ENCODE data around the gene MAP3K13. TPM values are rescaled to one million over a fixed set of nuclear protein-coding genes. Genes with fewer than 3 reads are reported as not detected.
A peak's percentile ranks its signal among the peaks of the same experiment; 100 is the strongest.

Gene MAP3K13
- total RNA-seq, 4 donors from 2014 or later, result 17.2 to 42.6 (median 31.9) TPM

- in situ Hi-C loops (cut with MboI; ENCODE audit: low pct_ligation_motif_present in 1 of 4, low pct_unique_long_range_greater_than_20kb in 1 of 4, low sequenced_read_pairs in 3 of 4), result loop anchor here in 1 of 4 donors (5.0 kb wide), 1 partner anchor 89 kb away; the partner anchor contains the start of gene SENP2
- DNase-seq, result peak; percentile 96
- H3K4me3 ChIP-seq, result peak within 1 kb of the TSS; percentile 55 to 100 (median 78)
- peaks cover 0 to 23% (median 9%) of the 10 kb centered on the region in 4 donors for H3K36me3 ChIP-seq
- TF ChIP-seq EP300 (IDR thresholded peaks at IDR 0.05; ENCODE audit: low read depth), result no peak
- TF ChIP-seq POLR2AphosphoS5 (IDR thresholded peaks at IDR 0.05), result peak; percentile 96 to 98 (median 98)
- TF ChIP-seq POLR2A (IDR thresholded peaks at IDR 0.05), result peak; percentile 95
- TF ChIP-seq CTCF (IDR thresholded peaks at IDR 0.05), result peak in 1 of 5 experiments; percentile 3
- 0 to 2% methylated on average over 11 to 73 of the region's 82 CpGs for WGBS, 2 donors (ENCODE audit: low coverage in 1 of 2)
- H3K27me3 ChIP-seq, result no peaks in the 10 kb centered on the region
- no peaks in the 10 kb centered on the region for H3K9me3 ChIP-seq
- H3K27ac ChIP-seq, result peak within 1 kb of the TSS; percentile 90 to 96 (median 92)
- intact Hi-C loops (cut with DNase I; ENCODE audit: low total_unique reads), result no loop called here
- H3K4me1 ChIP-seq, result peaks cover 10 to 28% (median 11%) of the 10 kb centered on the region in 4 donors
Measured at GRCh38 chr3:185498503-185499396, 135.8 kb downstream of the MAP3K13 start, which contains the start of gene TMEM41A. TSS of gene TMEM41A (minus strand) at chr3:185499035. CDS start at chr3:185498961, 74 bp downstream.

GRCh38 chr3:185502987-185503386, 140.1 kb downstream of the MAP3K13 start:
- WGBS, 2 donors (ENCODE audit: low coverage in 1 of 2), result 68% methylated on average over 3 of the region's 3 CpGs; no CpG with 5 or more reads in 1 of the 2 donors
- no peak for TF ChIP-seq POLR2A (IDR thresholded peaks at IDR 0.05)
- no peak for TF ChIP-seq EP300 (IDR thresholded peaks at IDR 0.05; ENCODE audit: low read depth)
- no peak for TF ChIP-seq POLR2AphosphoS5 (IDR thresholded peaks at IDR 0.05)
- no peak for TF ChIP-seq CTCF (IDR thresholded peaks at IDR 0.05)
- intact Hi-C loops (cut with DNase I; ENCODE audit: low total_unique reads), result no loop called here
- Histone ChIP-seq H3K4me1 (peaks cover 0 to 16% (median 0%) of the 10 kb centered on the region in 4 donors), H3K27me3 (no peaks in the 10 kb centered on the region), H3K27ac (no peak overlapping the region), H3K4me3 (no peak overlapping the region), H3K36me3 (peaks cover 0 to 2% (median 0%) of the 10 kb centered on the region in 4 donors), H3K9me3 (no peaks in the 10 kb centered on the region)
- no peak for DNase-seq
- in situ Hi-C loops (cut with MboI; ENCODE audit: low pct_ligation_motif_present in 1 of 4, low pct_unique_long_range_greater_than_20kb in 1 of 4, low sequenced_read_pairs in 3 of 4), result no loop called here

- Histone ChIP-seq H3K9me3 (no peaks in the 10 kb centered on the region), H3K27me3 (no peaks in the 10 kb centered on the region), H3K4me3 (no peak overlapping the region), H3K27ac (peak overlapping the region in 1 of 4 donors; percentile 3), H3K4me1 (peaks cover 0 to 16% (median 0%) of the 10 kb centered on the region in 4 donors), H3K36me3 (peaks cover 0 to 7% (median 0%) of the 10 kb centered on the region in 4 donors)
- WGBS, 2 donors (ENCODE audit: low coverage in 1 of 2), result 53% methylated on average over 1 of the region's 1 CpG; no CpG with 5 or more reads in 1 of the 2 donors
- TF ChIP-seq POLR2AphosphoS5 (IDR thresholded peaks at IDR 0.05), result no peak
- TF ChIP-seq EP300 (IDR thresholded peaks at IDR 0.05; ENCODE audit: low read depth), result no peak
- no peak for TF ChIP-seq POLR2A (IDR thresholded peaks at IDR 0.05)
- no peak for TF ChIP-seq CTCF (IDR thresholded peaks at IDR 0.05)
- in situ Hi-C loops (cut with MboI; ENCODE audit: low pct_ligation_motif_present in 1 of 4, low pct_unique_long_range_greater_than_20kb in 1 of 4, low sequenced_read_pairs in 3 of 4), result no loop called here
- peak; percentile 28 for DNase-seq
- intact Hi-C loops (cut with DNase I; ENCODE audit: low total_unique reads), result no loop called here
Measured at GRCh38 chr3:185503521-185503920, 140.6 kb downstream of the MAP3K13 start.

- intact Hi-C loops (cut with DNase I; ENCODE audit: low total_unique reads) (no loop called here), in situ Hi-C loops (cut with MboI; ENCODE audit: low pct_ligation_motif_present in 1 of 4, low pct_unique_long_range_greater_than_20kb in 1 of 4, low sequenced_read_pairs in 3 of 4) (no loop called here)
- 20 to 52% methylated on average over 1 to 3 of the region's 3 CpGs for WGBS, 2 donors (ENCODE audit: low coverage in 1 of 2)
- no peaks in the 10 kb centered on the region for H3K27me3 ChIP-seq
- H3K4me1 ChIP-seq, result peaks cover 0 to 10% (median 0%) of the 10 kb centered on the region in 4 donors
- TF ChIP-seq POLR2A (IDR thresholded peaks at IDR 0.05) (no peak), POLR2AphosphoS5 (IDR thresholded peaks at IDR 0.05) (no peak), EP300 (IDR thresholded peaks at IDR 0.05; ENCODE audit: low read depth) (no peak), CTCF (IDR thresholded peaks at IDR 0.05) (no peak)
- H3K36me3 ChIP-seq, result peaks cover 0 to 9% (median 0%) of the 10 kb centered on the region in 4 donors
- no peaks in the 10 kb centered on the region for H3K9me3 ChIP-seq
- DNase-seq, result no peak
- H3K27ac ChIP-seq, result no peak overlapping the region
- no peak overlapping the region for H3K4me3 ChIP-seq
Measured at GRCh38 chr3:185504636-185505035, 141.7 kb downstream of the MAP3K13 start.
